ENCODE results near the gene LRRC8E.
"Not testable (repeated sequence)": the region's sequence is repeated elsewhere in the genome, so short reads cannot be mapped to it uniquely, and the experiment has no call there.

The LRRC8E gene

GRCh38 chr19:7908742-7909461, 20.6 kb downstream of the LRRC8E start:
- no peak for DNase-seq (ENCODE audit: low read depth)

GRCh38 chr19:7909471-7910067, 21.3 kb downstream of the LRRC8E start:
- DNase-seq (ENCODE audit: low read depth): no peak

GRCh38 chr19:7910321-7911161, 22.2 kb downstream of the LRRC8E start:
- DNase-seq (ENCODE audit: low read depth): no peak

- DNase-seq (ENCODE audit: low read depth): no peak
These were observed 23.3 kb downstream of the LRRC8E start for GRCh38 chr19:7911508-7912143.

GRCh38 chr19:7912144-7912696, 23.9 kb downstream of the LRRC8E start:
- DNase-seq (ENCODE audit: low read depth): no peak

DNA sequence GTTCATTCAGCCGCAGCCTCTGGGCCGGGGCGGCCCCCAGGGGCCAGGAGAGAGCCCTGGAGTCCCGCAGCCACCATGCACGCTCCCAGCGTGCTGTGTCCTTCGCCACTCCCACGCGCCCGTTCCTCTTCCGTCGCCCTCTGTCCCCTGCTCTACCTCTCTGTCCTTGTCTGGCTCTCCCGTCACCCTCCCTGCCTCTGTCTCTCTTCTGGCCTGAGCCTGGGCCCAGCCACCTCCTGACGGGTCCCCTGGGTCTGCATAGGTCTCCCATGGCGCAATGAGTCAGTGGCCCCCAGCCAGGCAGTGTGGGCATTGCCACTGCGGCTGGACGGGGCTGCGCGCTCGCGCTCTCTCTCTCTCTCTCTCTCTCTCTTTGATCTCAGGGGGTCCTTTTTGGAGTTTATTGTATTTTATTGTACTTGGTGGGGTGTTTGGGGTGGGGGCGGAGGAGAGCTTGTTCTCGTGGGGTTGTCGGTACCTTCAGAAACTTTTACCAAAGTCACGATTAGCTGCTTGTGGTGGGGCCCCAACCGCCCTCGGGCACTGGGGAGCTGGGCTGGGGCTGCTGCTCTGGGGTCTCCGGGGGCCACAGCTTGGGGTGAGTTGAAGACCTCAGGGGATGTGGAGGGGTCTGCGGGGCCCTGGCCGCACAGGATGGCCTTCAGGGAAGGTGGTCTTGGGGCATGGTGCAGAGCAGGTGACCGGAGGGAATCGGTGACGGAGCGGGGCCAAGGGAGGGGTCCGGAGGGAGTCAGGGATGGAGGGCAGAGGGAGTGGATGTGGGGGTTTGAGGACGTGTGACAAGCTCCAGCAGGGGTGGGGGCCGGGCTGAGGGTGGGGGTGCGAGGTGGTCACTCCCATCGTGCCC, 24.6 kb downstream of the LRRC8E start:
- no peak for DNase-seq (ENCODE audit: low read depth)

GRCh38 chr19:7913652-7914051, 25.3 kb downstream of the LRRC8E start:
- no peak for DNase-seq (ENCODE audit: low read depth)

DNA sequence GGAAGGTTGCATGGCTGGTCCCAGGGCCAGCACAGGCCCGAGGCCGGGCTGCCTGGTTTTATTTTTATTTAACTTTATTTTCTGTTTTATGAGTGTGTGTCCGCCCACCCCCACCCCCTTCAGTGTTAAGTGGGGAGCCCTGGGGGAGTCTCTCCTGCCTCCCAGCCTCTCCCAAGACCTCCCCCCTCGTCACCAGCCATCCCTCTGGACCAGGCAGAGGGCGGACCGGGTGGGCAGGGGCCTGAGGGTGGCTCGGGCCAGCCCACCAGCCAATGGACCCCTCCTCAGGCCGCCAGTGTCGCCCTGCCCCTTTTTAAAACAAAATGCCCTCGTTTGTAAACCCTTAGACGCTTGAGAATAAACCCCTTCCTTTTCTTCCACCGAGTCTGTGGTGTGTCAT, 25.8 kb downstream of the LRRC8E start:
- DNase-seq (ENCODE audit: low read depth): no peak

DNA sequence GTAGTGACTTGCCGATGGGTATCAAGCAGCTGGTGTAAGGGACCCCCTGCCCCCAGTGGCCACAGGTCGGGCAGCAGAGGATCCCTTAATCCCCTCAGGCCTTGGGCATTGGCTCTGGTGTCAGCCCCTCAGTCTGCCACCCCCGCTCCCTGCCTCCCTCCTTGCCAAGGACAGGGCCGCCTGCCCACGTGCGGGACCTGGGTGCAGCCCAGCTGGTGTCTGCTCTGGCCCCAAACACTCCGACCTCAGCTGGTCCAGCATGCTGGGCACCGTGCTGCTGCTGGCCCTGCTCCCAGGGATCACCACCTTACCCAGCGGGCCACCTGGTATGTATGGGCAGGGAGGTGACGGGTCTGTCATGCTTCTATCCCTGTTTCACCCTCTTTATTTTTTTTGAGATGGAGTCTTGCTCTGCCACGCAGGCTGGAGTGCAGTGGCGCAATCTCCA, 26.3 kb downstream of the LRRC8E start, which contains the start of gene TGFBR3L:
Gene TGFBR3L, plus strand, starts transcription at position 233 of the 448 bp plus-strand sequence.
- no peak for DNase-seq (ENCODE audit: low read depth)

GRCh38 chr19:7915250-7916102, 27.2 kb downstream of the LRRC8E start:
- DNase-seq (ENCODE audit: low read depth): no peak

GRCh38 chr19:7916103-7916954, 28.0 kb downstream of the LRRC8E start:
- DNase-seq (ENCODE audit: low read depth): peak; percentile 50

GRCh38 chr19:7916955-7917266, 28.6 kb downstream of the LRRC8E start:
- DNase-seq (ENCODE audit: low read depth): peak; percentile 20

DNA sequence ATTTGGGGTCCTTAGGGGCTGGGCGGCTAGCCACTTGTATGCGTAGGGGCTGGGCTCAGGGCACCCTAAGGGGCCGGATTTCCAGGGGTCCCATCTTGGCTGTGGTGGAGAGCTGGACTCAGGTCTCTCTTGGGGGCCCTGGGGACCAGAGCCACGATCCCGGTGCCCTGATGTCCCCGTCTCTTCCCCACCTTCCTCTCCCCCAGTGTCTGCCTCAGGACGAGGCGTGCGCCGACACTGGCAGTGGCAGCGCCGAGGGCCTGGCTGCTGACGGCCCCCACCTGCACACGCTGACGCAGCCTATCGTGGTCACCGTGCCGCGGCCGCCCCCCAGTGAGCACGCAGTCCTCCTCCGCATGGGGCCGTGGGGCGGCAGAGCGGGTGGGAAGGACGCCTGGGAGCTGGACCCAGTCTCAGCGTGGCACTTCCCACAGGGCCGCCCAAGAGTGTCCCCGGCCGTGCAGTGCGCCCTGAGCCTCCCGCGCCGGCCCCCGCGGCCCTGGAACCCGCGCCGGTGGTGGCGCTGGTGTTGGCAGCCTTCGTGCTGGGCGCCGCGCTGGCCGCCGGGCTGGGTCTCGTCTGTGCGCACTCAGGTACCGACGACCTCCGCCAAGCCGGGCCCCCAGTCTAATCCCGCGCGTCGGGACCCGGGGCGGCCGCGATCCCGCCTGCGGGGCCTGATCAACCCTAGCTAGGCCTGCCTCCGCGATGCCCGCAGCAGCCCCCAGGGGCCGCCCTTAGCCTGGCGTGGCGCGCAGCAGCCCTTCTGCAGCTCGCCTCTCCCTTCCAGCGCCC, 29.2 kb downstream of the LRRC8E start:
- peak; percentile 74 for DNase-seq (ENCODE audit: low read depth)

- not testable (repeated sequence) for DNase-seq (ENCODE audit: low read depth)
These were observed 29.8 kb downstream of the LRRC8E start for GRCh38 chr19:7918062-7918614.

DNA sequence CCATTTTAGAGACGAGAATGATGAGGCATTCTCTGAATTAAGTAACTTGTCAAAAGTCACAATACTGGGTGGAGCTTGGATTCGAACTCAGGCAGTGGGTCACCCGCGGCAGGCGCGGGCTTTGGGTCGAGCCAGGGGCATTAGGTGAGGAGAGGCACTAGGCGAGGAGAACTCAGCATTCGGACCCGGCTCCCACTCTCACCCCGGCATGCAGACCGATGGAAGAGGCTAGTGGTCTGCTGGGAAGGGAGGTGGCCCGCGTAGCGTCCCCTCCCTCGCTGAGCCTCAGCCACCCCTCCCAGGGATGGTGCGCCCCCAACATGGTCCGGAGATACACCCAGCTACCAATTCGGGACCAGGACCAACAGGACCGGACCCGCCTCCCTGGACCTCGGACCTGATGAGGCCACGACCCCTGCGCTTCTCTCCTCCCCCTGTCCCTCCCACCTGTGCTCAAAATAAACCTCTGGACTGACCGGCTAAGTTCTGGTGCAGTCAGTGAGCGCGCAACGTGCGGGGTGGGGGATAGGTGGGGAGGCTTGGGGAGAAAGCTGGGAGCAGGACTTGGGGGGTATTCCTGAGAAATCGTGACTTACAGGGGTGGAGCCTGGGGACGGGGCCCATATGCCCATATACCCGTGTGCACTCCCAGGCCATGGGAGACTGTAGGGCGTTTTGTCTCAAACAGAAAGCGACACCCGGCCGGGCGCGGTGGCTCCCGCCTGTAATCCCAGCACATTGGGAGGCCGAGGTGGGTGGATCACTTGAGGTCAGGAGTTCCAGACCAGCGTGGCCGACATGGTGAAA, 30.5 kb downstream of the LRRC8E start:
- DNase-seq (ENCODE audit: low read depth): no peak

DNA sequence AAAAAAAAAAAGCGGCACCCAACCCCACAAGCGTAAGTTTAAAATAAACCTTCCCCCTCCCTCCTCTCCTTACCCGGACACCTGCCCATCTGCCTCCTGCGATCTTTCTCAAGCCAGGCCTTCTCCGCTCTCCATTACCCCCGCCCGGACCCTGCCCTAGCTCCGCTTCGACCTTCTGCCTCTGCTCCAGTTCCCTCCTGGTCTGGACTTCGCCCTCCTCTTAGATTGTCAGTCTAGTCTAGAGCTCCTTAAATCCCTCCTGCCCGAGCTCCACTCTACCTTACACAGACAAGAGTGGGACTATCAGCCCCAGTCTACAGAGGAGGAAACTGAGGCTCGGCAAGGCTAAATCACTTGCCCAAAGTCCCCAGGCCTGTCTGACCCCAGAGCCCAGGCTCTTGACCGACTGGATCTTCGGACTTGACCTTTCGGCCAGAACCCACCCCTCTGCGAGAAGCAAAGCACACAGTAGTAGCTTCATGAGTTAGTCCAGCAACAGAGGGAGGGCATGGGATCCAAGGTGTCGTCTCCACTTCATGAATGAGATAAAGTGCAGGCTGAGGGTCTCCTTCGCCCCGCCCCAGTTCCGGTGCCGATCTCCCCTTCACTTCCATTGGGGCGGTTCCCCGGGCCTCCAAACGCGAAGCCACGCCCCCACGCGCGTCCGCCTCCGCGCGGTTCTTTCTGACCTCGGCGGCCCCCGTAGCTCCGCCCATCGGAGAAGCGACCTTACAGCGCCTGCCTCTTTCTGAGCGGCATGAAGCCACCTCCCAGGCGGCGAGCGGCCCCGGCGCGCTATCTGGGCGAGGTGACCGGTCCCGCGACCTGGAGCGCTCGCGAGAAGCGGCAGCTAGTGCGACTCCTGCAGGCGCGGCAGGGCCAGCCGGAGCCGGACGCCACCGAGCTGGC, 31.6 kb downstream of the LRRC8E start, which contains the start of gene SNAPC2:
Gene SNAPC2, plus strand, starts transcription at position 729 of the 909 bp plus-strand sequence. Its CDS starts 29 bp downstream, at position 758.
- peak; percentile 94 for DNase-seq (ENCODE audit: low read depth)
